ENCODE data around the gene ACSM6.

- TF ChIP-seq, protein P1, sequence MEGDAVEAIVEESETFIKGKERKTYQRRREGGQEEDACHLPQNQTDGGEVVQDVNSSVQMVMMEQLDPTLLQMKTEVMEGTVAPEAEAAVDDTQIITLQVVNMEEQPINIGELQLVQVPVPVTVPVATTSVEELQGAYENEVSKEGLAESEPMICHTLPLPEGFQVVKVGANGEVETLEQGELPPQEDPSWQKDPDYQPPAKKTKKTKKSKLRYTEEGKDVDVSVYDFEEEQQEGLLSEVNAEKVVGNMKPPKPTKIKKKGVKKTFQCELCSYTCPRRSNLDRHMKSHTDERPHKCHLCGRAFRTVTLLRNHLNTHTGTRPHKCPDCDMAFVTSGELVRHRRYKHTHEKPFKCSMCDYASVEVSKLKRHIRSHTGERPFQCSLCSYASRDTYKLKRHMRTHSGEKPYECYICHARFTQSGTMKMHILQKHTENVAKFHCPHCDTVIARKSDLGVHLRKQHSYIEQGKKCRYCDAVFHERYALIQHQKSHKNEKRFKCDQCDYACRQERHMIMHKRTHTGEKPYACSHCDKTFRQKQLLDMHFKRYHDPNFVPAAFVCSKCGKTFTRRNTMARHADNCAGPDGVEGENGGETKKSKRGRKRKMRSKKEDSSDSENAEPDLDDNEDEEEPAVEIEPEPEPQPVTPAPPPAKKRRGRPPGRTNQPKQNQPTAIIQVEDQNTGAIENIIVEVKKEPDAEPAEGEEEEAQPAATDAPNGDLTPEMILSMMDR (IDR thresholded peaks at IDR 0.05 in 4 of 5, conservative IDR thresholded peaks at IDR 0.05 in 1 of 5) = peak; percentile 62 to 91 (median 86)
- no peak for TF ChIP-seq POLR2A (IDR thresholded peaks at IDR 0.05)
Observed at GRCh38 chr10:95183271-95184230, 10.5 kb upstream of the ACSM6 start.
